HUES48 (cell line): ENCODE data around the gene IRS1.

ENCODE experiments used
- H3K27ac ChIP-seq: one replicate; pipeline ENCODE4 v1.7.0; 2013; ENCODE audit warnings: low read depth, low read length, inconsistent platforms
- H3K27me3 ChIP-seq: 2 replicates; pipeline ENCODE4 v1.6.1; 2013; ENCODE audit warnings: mild to moderate bottlenecking, low read length; ENCODE audit not compliant: control insufficient read depth, insufficient read depth
- H3K36me3 ChIP-seq: 2 replicates; pipeline ENCODE4 v1.6.1; 2013; ENCODE audit warnings: low read length; ENCODE audit not compliant: control insufficient read depth, insufficient read depth
- H3K4me1 ChIP-seq: 2 replicates; pipeline ENCODE4 v1.6.1; 2013; ENCODE audit warnings: mild to moderate bottlenecking, low read length; ENCODE audit not compliant: control insufficient read depth, insufficient read depth
- H3K4me3 ChIP-seq: 2 replicates; pipeline ENCODE4 v1.5.1; 2013; ENCODE audit warnings: mild to moderate bottlenecking, low read depth, low read length
- H3K9ac ChIP-seq: 2 replicates; pipeline ENCODE4 v1.6.1; 2013; ENCODE audit warnings: mild to moderate bottlenecking, low read depth, low read length, moderate library complexity
- H3K9me3 ChIP-seq: 2 replicates; pipeline ENCODE4 v1.6.1; 2013; ENCODE audit warnings: low read length; ENCODE audit not compliant: control insufficient read depth, insufficient read depth

IRS1 gene

GRCh38 chr2:226684563-226684959 is 115.1 kb downstream of the IRS1 start:
- Histone ChIP-seq H3K4me1 (no peaks in the 10 kb centered on the region), H3K27me3 (no peaks in the 10 kb centered on the region), H3K27ac (no peak overlapping the region), H3K4me3 (no peak overlapping the region), H3K9me3 (no peaks in the 10 kb centered on the region), H3K36me3 (no peaks in the 10 kb centered on the region), H3K9ac (no peak overlapping the region)

- no peaks in the 10 kb centered on the region for H3K27me3 ChIP-seq
- H3K4me1 ChIP-seq: no peaks in the 10 kb centered on the region
- no peaks in the 10 kb centered on the region for H3K9me3 ChIP-seq
- H3K27ac ChIP-seq: no peak overlapping the region
- H3K4me3 ChIP-seq: no peak overlapping the region
- H3K36me3 ChIP-seq: no peaks in the 10 kb centered on the region
- H3K9ac ChIP-seq: no peak overlapping the region
Observed at GRCh38 chr2:226683944-226684562, 115.6 kb downstream of the IRS1 start.

- Histone ChIP-seq H3K9me3 (no peaks in the 10 kb centered on the region), H3K27me3 (no peaks in the 10 kb centered on the region), H3K9ac (no peak overlapping the region), H3K4me1 (no peaks in the 10 kb centered on the region), H3K36me3 (no peaks in the 10 kb centered on the region), H3K4me3 (no peak overlapping the region), H3K27ac (no peak overlapping the region)
Observed at GRCh38 chr2:226683196-226683595, 116.4 kb downstream of the IRS1 start.
